HEK293 (cell line): Measurements from ENCODE around the gene CTNNBL1.

Experiments
- CTCF ChIA-PET: fragments of 350-600 bp; formaldehyde crosslinking; extraction: SDS; loops from one replicate; lab custom pipeline; 2021; ENCODE audit warnings: antibody characterized with exemption; lab: Yijun Ruan, JAX
- POLR2A ChIA-PET: fragments of 300-600 bp; formaldehyde crosslinking; extraction: SDS; loops from one replicate; lab custom pipeline; 2020; ENCODE audit warnings: antibody characterized with exemption, inconsistent platforms; lab: Yijun Ruan, JAX
- H3K27ac ChIP-seq: fragments of 200-500 bp; sonication (Bioruptor generic); 2 replicates; pipeline ENCODE4 v1.5.1; 2014; ENCODE audit warnings: low read depth, low read length, control low read depth, inconsistent platforms; ENCODE audit errors: extremely low read depth
- H3K36me3 ChIP-seq, 2 experiments: fragments of 200-500 bp in 1 of 2; sonication (Bioruptor generic) in 1 of 2; 1 replicate in 1 of 2; 2 replicates in 1 of 2; pipeline ENCODE4 v1.5.1; 2014 to 2017; ENCODE audit warnings: inconsistent platforms in 2 of 2, low read length in 2 of 2; ENCODE audit not compliant: control insufficient read depth in 2 of 2, insufficient read depth in 1 of 2
- H3K4me1 ChIP-seq: fragments of 200-500 bp; sonication (Bioruptor generic); 2 replicates; pipeline ENCODE4 v1.5.1; 2014; ENCODE audit warnings: mild to moderate bottlenecking, low read length, inconsistent platforms; ENCODE audit not compliant: control insufficient read depth, insufficient read depth
- H3K4me3 ChIP-seq: 2 replicates; pipeline ENCODE4 v1.5.1; 2011; ENCODE audit warnings: low read depth, mild to moderate bottlenecking, control low read depth, low read length, moderate library complexity
- H3K9me3 ChIP-seq: fragments of 200-500 bp; sonication (Bioruptor generic); 2 replicates; pipeline ENCODE4 v1.5.1; 2014; ENCODE audit warnings: low read depth, low read length, inconsistent platforms; ENCODE audit not compliant: control insufficient read depth, insufficient read depth
- CTCF ChIP-seq: fragments of 450-650 bp; formaldehyde crosslinking; IDR thresholded peaks from 2 replicates; pipeline ENCODE4 v1.5.1; 2016; ENCODE audit warnings: missing biosample characterization, missing genetic modification characterization
- OSR2 ChIP-seq: fragments of 450-650 bp; formaldehyde crosslinking; IDR thresholded peaks from 2 replicates; pipeline ENCODE4 v1.5.1; 2016; ENCODE audit warnings: missing biosample characterization, missing genetic modification characterization
- PRDM1 ChIP-seq: fragments of 450-650 bp; formaldehyde crosslinking; IDR thresholded peaks from 2 replicates; pipeline ENCODE4; 2016; ENCODE audit warnings: missing biosample characterization, missing genetic modification characterization
- SCRT1 ChIP-seq: fragments of 450-650 bp; formaldehyde crosslinking; IDR thresholded peaks from 2 replicates; pipeline ENCODE4 v1.5.1; 2016; ENCODE audit warnings: missing biosample characterization, missing genetic modification characterization, borderline replicate concordance
- SETDB1 ChIP-seq: IDR thresholded peaks from one replicate; pipeline ENCODE4 v1.6.1; 2017; ENCODE audit warnings: mild to moderate bottlenecking, low read length, moderate library complexity, mixed read lengths; ENCODE audit not compliant: insufficient read length
- SP2 ChIP-seq: fragments of 450-650 bp; formaldehyde crosslinking; IDR thresholded peaks from 2 replicates; pipeline ENCODE4 v1.5.1; 2016; ENCODE audit warnings: missing biosample characterization, missing genetic modification characterization
- SP7 ChIP-seq: fragments of 450-650 bp; formaldehyde crosslinking; IDR thresholded peaks from 2 replicates; pipeline ENCODE4 v1.5.1; 2016; ENCODE audit warnings: missing biosample characterization, missing genetic modification characterization
- WT1 ChIP-seq: fragments of 450-650 bp; formaldehyde crosslinking; IDR thresholded peaks from 2 replicates; pipeline ENCODE4 v1.5.1; 2016; ENCODE audit warnings: missing biosample characterization, missing genetic modification characterization
- ZBTB48 ChIP-seq: fragments of 450-650 bp; formaldehyde crosslinking; IDR thresholded peaks from 2 replicates; pipeline ENCODE4 v1.5.1; 2016; ENCODE audit warnings: missing biosample characterization, missing genetic modification characterization
- ZFHX2 ChIP-seq: fragments of 450-650 bp; formaldehyde crosslinking; conservative IDR thresholded peaks from 2 replicates; pipeline ENCODE4 v1.5.1; 2016; ENCODE audit warnings: missing biosample characterization, missing genetic modification characterization
- ZFP41 ChIP-seq: fragments of 450-650 bp; formaldehyde crosslinking; IDR thresholded peaks from 2 replicates; pipeline ENCODE4 v1.5.1; 2016; ENCODE audit warnings: missing biosample characterization, missing genetic modification characterization, borderline replicate concordance
- ZNF112 ChIP-seq: fragments of 450-650 bp; formaldehyde crosslinking; IDR thresholded peaks from 2 replicates; pipeline ENCODE4 v1.5.0; 2017; ENCODE audit warnings: missing biosample characterization, missing genetic modification characterization
- ZNF211 ChIP-seq: fragments of 450-650 bp; formaldehyde crosslinking; IDR thresholded peaks from 2 replicates; pipeline ENCODE4 v1.5.1; 2016; ENCODE audit warnings: low read depth, missing biosample characterization, missing genetic modification characterization
- ZNF223 ChIP-seq: fragments of 450-650 bp; formaldehyde crosslinking; IDR thresholded peaks from 2 replicates; pipeline ENCODE4 v1.5.1; 2016; ENCODE audit warnings: missing biosample characterization, missing genetic modification characterization
- ZNF266 ChIP-seq: fragments of 450-650 bp; formaldehyde crosslinking; IDR thresholded peaks from 2 replicates; pipeline ENCODE4 v1.5.1; 2016; ENCODE audit warnings: missing biosample characterization, missing genetic modification characterization, low read depth
- ZNF488 ChIP-seq: fragments of 450-650 bp; formaldehyde crosslinking; IDR thresholded peaks from 2 replicates; pipeline ENCODE4 v1.5.1; 2016; ENCODE audit warnings: missing biosample characterization, missing genetic modification characterization
- ZNF555 ChIP-seq: fragments of 450-650 bp; formaldehyde crosslinking; conservative IDR thresholded peaks from 2 replicates; pipeline ENCODE4 v1.5.1; 2017; ENCODE audit warnings: missing biosample characterization, mild to moderate bottlenecking, missing genetic modification characterization, inconsistent platforms
- ZNF600 ChIP-seq: fragments of 450-650 bp; formaldehyde crosslinking; IDR thresholded peaks from 2 replicates; pipeline ENCODE4 v1.5.1; 2016; ENCODE audit warnings: missing biosample characterization, missing genetic modification characterization
- ZNF658 ChIP-seq: fragments of 450-650 bp; formaldehyde crosslinking; IDR thresholded peaks from 2 replicates; pipeline ENCODE4; 2016; ENCODE audit warnings: missing biosample characterization, missing genetic modification characterization
- ZNF777 ChIP-seq: fragments of 450-650 bp; formaldehyde crosslinking; IDR thresholded peaks from 2 replicates; pipeline ENCODE4 v1.5.1; 2017; ENCODE audit warnings: missing biosample characterization, missing genetic modification characterization, borderline replicate concordance
- TF ChIP-seq, protein P1 (sequence below): fragments of 450-650 bp; formaldehyde crosslinking; IDR thresholded peaks from 2 replicates; pipeline ENCODE4 v1.5.1; 2016; ENCODE audit warnings: missing biosample characterization, missing genetic modification characterization, low read depth
- TF ChIP-seq, protein P2 (sequence below): fragments of 450-650 bp; formaldehyde crosslinking; IDR thresholded peaks from 2 replicates; pipeline ENCODE4 v1.5.1; 2017; ENCODE audit warnings: missing biosample characterization, missing genetic modification characterization
- TF ChIP-seq, protein P3 (sequence below): fragments of 450-650 bp; formaldehyde crosslinking; IDR thresholded peaks from 2 replicates; pipeline ENCODE4 v1.5.1; 2017; ENCODE audit warnings: missing biosample characterization, missing genetic modification characterization
- TF ChIP-seq, protein P4 (sequence below): sonication (generic); formaldehyde crosslinking; IDR thresholded peaks from 2 replicates; pipeline ENCODE4 v1.8.1; 2022; ENCODE audit warnings: mild to moderate bottlenecking, moderate library complexity, missing genetic modification reagents

The CTNNBL1 gene

DNA sequence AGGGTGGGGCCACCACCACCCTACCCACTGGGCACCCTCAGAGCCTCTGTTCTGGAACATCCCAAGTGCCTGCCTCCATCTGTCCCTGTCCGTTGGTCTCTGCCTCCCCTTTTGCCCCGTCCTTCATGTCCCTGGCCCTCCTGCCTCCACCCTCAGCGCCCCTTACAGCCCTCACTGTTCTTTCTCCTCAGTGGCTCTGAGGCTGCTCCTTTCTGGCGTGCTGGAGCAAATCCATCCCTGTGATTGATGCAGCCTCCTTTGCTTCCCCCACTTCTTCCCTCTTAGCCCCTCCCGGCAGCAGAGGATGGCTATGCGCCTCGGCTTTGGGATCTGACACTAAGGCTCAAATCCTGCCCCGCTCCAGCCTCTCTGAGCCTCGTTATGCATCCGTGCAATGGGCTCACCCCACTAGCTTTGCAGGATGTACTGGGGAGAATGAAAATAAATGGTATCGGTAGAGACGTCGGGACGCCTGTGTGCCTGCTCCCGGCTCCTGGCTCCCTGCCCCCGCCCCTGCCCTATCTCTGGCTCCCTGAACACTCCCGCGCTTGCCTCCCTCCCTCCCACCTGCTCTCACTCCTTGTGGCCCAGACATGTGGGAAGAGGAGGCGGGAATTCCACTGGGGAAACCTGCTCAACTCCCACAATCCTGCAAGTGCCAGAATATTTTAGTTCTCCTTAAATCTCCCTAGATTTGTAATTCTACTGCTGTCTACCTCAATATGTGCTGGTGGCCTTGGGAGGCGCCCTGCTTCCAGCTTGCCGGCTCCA lies 222.2 kb downstream of the CTNNBL1 start:
- H3K36me3 ChIP-seq: no peaks in the 10 kb centered on the region
- H3K9me3 ChIP-seq: no peaks in the 10 kb centered on the region
- no peak overlapping the region for H3K27ac ChIP-seq
- H3K4me1 ChIP-seq: 0 out of 2 replicates have a peak, but pooled peaks cover 3% of the 10 kb centered on the region
- ChIA-PET POLR2A (no interaction called here), CTCF (interaction anchor here (2.2 kb wide), 1 partner anchor 305 kb away, joined by 6 read pairs; no protein-coding TSS in a partner anchor)
- no peak overlapping the region for H3K4me3 ChIP-seq
- TF ChIP-seq ZNF112 (tag by site-specific recombination) (no peak), SP2 (tag by site-specific recombination) (peak; percentile 33), ZNF488 (no peak), OSR2 (tag by site-specific recombination) (0 out of 2 replicates have a peak, but pooled peaks have one; percentile 43), ZNF211 (tag by site-specific recombination) (no peak), PRDM1 (tag by site-specific recombination) (no peak), ZFHX2 (peak; percentile 97), SP7 (no peak), ZNF266 (tag by site-specific recombination) (no peak), WT1 (tag by site-specific recombination) (peak; percentile 54; the same call in 1 of the 2 replicates), SCRT1 (tag by site-specific recombination) (no peak), ZNF600 (tag by site-specific recombination) (peak; percentile 84), ZNF658 (tag by site-specific recombination) (no peak), SETDB1 (no peak), CTCF (tag by site-specific recombination) (no peak), ZNF777 (tag by site-specific recombination) (no peak), ZFP41 (tag by site-specific recombination) (no peak), ZNF223 (no peak), ZNF555 (tag by site-specific recombination) (no peak), ZBTB48 (tag by site-specific recombination) (no peak)
- TF ChIP-seq, protein P1, sequence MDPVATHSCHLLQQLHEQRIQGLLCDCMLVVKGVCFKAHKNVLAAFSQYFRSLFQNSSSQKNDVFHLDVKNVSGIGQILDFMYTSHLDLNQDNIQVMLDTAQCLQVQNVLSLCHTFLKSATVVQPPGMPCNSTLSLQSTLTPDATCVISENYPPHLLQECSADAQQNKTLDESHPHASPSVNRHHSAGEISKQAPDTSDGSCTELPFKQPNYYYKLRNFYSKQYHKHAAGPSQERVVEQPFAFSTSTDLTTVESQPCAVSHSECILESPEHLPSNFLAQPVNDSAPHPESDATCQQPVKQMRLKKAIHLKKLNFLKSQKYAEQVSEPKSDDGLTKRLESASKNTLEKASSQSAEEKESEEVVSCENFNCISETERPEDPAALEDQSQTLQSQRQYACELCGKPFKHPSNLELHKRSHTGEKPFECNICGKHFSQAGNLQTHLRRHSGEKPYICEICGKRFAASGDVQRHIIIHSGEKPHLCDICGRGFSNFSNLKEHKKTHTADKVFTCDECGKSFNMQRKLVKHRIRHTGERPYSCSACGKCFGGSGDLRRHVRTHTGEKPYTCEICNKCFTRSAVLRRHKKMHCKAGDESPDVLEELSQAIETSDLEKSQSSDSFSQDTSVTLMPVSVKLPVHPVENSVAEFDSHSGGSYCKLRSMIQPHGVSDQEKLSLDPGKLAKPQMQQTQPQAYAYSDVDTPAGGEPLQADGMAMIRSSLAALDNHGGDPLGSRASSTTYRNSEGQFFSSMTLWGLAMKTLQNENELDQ: no peak
- TF ChIP-seq, protein P2, sequence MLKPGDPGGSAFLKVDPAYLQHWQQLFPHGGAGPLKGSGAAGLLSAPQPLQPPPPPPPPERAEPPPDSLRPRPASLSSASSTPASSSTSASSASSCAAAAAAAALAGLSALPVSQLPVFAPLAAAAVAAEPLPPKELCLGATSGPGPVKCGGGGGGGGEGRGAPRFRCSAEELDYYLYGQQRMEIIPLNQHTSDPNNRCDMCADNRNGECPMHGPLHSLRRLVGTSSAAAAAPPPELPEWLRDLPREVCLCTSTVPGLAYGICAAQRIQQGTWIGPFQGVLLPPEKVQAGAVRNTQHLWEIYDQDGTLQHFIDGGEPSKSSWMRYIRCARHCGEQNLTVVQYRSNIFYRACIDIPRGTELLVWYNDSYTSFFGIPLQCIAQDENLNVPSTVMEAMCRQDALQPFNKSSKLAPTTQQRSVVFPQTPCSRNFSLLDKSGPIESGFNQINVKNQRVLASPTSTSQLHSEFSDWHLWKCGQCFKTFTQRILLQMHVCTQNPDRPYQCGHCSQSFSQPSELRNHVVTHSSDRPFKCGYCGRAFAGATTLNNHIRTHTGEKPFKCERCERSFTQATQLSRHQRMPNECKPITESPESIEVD (tag by site-specific recombination): no peak
- TF ChIP-seq, protein P3, sequence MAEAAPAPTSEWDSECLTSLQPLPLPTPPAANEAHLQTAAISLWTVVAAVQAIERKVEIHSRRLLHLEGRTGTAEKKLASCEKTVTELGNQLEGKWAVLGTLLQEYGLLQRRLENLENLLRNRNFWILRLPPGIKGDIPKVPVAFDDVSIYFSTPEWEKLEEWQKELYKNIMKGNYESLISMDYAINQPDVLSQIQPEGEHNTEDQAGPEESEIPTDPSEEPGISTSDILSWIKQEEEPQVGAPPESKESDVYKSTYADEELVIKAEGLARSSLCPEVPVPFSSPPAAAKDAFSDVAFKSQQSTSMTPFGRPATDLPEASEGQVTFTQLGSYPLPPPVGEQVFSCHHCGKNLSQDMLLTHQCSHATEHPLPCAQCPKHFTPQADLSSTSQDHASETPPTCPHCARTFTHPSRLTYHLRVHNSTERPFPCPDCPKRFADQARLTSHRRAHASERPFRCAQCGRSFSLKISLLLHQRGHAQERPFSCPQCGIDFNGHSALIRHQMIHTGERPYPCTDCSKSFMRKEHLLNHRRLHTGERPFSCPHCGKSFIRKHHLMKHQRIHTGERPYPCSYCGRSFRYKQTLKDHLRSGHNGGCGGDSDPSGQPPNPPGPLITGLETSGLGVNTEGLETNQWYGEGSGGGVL (tag by site-specific recombination): peak; percentile 24; the same call in 1 of the 2 replicates
- TF ChIP-seq, protein P4, sequence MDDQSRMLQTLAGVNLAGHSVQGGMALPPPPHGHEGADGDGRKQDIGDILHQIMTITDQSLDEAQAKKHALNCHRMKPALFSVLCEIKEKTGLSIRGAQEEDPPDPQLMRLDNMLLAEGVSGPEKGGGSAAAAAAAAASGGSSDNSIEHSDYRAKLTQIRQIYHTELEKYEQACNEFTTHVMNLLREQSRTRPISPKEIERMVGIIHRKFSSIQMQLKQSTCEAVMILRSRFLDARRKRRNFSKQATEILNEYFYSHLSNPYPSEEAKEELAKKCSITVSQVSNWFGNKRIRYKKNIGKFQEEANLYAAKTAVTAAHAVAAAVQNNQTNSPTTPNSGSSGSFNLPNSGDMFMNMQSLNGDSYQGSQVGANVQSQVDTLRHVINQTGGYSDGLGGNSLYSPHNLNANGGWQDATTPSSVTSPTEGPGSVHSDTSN (CRISPR knock-in tag): no peak
